ENCODE results near the gene FHOD3. TPM values are rescaled to one million over a fixed set of nuclear protein-coding genes. Genes with fewer than 3 reads are reported as not detected.

Gene FHOD3
- total and polyA plus RNA-seq, 2 of the 4 experiments (the other 2 are of a cell fraction): 14.6 to 16.0 TPM

- Histone ChIP-seq H4K20me1 (ENCODE audit: insufficient read depth, low read length) (no peaks in the 10 kb centered on the region), H4K5ac (ENCODE audit: low read depth, low read length) (no peak overlapping the region), H3K14ac (replicated peaks; ENCODE audit: low read depth, low read length) (no peak overlapping the region), H2BK15ac (ENCODE audit: low read depth, low read length) (no peak overlapping the region), H3K9me3 (ENCODE audit: control insufficient read depth, insufficient read depth, low read length) (no peaks in the 10 kb centered on the region), H2BK5ac (ENCODE audit: low read depth, low read length, poor library complexity, severe bottlenecking) (no peak overlapping the region), H3K9me1 (ENCODE audit: insufficient read depth, low read length) (no peaks in the 10 kb centered on the region; the same call in 1 of the 2 replicates), H3K27me3 (ENCODE audit: control insufficient read depth, insufficient read depth, low read length) (no peaks in the 10 kb centered on the region), H4K91ac (ENCODE audit: insufficient read depth, low read depth, low read length) (no peak overlapping the region), H4K8ac (ENCODE audit: low read depth in 2 of 2, low read length in 2 of 2) (no peak overlapping the region), H2AK9ac (replicated peaks; ENCODE audit: low read depth, low read length, poor library complexity) (no peak overlapping the region), H2BK20ac (ENCODE audit: low read depth, low read length) (no peak overlapping the region), H3K4me3 (ENCODE audit: insufficient read depth, low read depth, low read length) (no peak overlapping the region), H3K27ac (ENCODE audit: insufficient read depth, low read length) (no peak overlapping the region), H3K79me1 (ENCODE audit: low read depth in 1 of 2, low read length in 2 of 2) (no peaks in the 10 kb centered on the region), H3K56ac (ENCODE audit: extremely low read depth, insufficient read depth, low read length) (no peak overlapping the region), H3K4me2 (ENCODE audit: low read depth, low read length) (no peak overlapping the region), H2AK5ac (ENCODE audit: low read depth, low read length) (no peak overlapping the region), H3K9ac (ENCODE audit: low read depth, low read length) (no peak overlapping the region), H3K36me3 (ENCODE audit: control insufficient read depth, insufficient read depth, low read length) (no peaks in the 10 kb centered on the region), H3K18ac (ENCODE audit: low read depth, low read length) (no peak overlapping the region), H2AFZ (replicated peaks; ENCODE audit: low read length, poor library complexity) (no peak overlapping the region), H3K4ac (ENCODE audit: low read depth, low read length) (no peak overlapping the region), H3K23ac (ENCODE audit: low read depth, low read length) (no peak overlapping the region), H2BK120ac (ENCODE audit: low read depth, low read length) (no peak overlapping the region), H3K4me1 (ENCODE audit: control insufficient read depth, insufficient read depth, low read length) (no peaks in the 10 kb centered on the region)
- ChIA-PET CTCF (no interaction called here), POLR2A (ENCODE audit: unreplicated experiment) (no interaction called here)
- TF ChIP-seq CEBPB (IDR thresholded peaks at IDR 0.05; ENCODE audit: low read depth, low read length): no peak
- no peak for TF ChIP-seq ELK1 (IDR thresholded peaks at IDR 0.05; ENCODE audit: borderline replicate concordance, low read depth, low read length)
- TF ChIP-seq CHD1 (IDR thresholded peaks at IDR 0.05; ENCODE audit: low read depth, low read length): no peak
- no peak for TF ChIP-seq MAZ (IDR thresholded peaks at IDR 0.05; ENCODE audit: borderline replicate concordance, low read depth, low read length)
- in situ Hi-C loops (cut with MboI; ENCODE audit: low sequenced_read_pairs): no loop called here
- no TSS peak for BruUV-seq (replicated peaks)
- intact Hi-C loops (cut with micrococcal nuclease): no loop called here
- DNase-seq (no peak), ATAC-seq (ENCODE audit: low read depth) (no peak)
- dilution Hi-C loops (cut with HindIII; ENCODE audit: low sequenced_read_pairs, unreplicated experiment): no loop called here
Observed at GRCh38 chr18:36537289-36537688, 239.8 kb downstream of the FHOD3 start.

Measured in IMR-90 (cell line).